Ovary (tissue), 3 donors: ENCODE data around the gene CCDC74A.
"Not testable (repeated sequence)": the region's sequence is repeated elsewhere in the genome, so short reads cannot be mapped to it uniquely, and the experiment has no call there.

ENCODE experiments used
- CTCF ChIP-seq, 3 donors: fragments of 450-650 bp in 2 of 3; fragments of 200-600 bp in 1 of 3; IDR thresholded peaks; one replicate each; pipeline versions ENCODE4 v1.5.1 to v1.8.0; 2016 to 2022; ENCODE audit warnings: antibody characterized with exemption in 3 of 3, mild to moderate bottlenecking in 1 of 3
- EP300 ChIP-seq: sonication (generic); formaldehyde crosslinking; IDR thresholded peaks from one replicate; pipeline ENCODE4 v1.6.1; 2017; ENCODE audit warnings: antibody characterized with exemption
- POLR2A ChIP-seq: fragments of 450-650 bp; IDR thresholded peaks from one replicate; pipeline ENCODE4 v1.6.1; 2017; ENCODE audit warnings: antibody characterized with exemption, mild to moderate bottlenecking, moderate library complexity
- donor health status: DM: no; HTN: no; CAD: no.

GRCh38 chr2:131525256-131525655, 2.4 kb upstream of the CCDC74A start:
- TF ChIP-seq CTCF (IDR thresholded peaks at IDR 0.05); EP300; POLR2A: not testable (repeated sequence)
